Panc1 (cell line): ENCODE results near the gene ZFAND3.

Experiments
- SIN3A ChIP-seq: IDR thresholded peaks from 2 replicates; pipeline ENCODE4 v1.6.1; 2012; ENCODE audit warnings: low read depth, mild to moderate bottlenecking, low read length, moderate library complexity, borderline replicate concordance; ENCODE audit not compliant: insufficient read depth
- TF ChIP-seq, protein P1 (sequence below): fragments of 450-650 bp; IDR thresholded peaks from 2 replicates; pipeline ENCODE4 v1.5.1; 2017; ENCODE audit warnings: mild to moderate bottlenecking

DNA sequence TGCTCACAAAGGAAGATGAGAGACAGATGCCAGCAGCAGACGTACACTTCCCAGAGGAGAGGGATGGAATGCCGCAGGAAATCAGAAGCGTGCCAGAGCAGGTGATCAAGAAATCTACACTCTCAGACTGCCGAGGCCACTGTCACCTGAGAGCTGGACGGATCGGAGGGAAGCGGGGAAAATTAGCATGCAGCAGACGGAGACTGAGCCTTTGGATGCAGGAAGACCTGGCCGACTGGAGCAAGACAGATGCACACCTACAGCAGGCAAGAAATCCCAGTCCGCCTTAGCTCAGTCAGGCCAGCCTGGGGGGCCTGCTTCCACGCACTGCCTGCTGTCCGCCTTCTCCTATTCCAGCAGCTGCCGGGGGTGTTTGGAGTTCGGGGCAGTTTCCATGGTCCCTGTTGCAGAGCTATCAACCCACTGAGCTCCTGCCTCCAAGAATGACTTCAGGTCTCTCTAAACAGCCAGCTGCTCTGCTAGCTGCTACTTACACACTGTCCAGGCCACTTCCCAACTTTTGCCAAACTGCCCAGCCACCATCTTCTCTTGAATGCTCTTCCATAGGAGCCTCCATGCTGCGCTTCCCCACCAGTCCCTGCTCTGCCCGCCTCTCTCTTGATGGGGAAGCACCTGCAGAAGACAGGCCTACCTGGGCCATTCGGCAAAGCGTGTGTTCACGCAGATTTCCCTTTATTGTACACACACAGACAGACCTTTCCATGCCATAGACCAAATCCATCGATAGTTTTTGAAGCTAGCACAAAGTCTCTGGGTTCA is 368.5 kb downstream of the ZFAND3 start:
- TF ChIP-seq, protein P1, sequence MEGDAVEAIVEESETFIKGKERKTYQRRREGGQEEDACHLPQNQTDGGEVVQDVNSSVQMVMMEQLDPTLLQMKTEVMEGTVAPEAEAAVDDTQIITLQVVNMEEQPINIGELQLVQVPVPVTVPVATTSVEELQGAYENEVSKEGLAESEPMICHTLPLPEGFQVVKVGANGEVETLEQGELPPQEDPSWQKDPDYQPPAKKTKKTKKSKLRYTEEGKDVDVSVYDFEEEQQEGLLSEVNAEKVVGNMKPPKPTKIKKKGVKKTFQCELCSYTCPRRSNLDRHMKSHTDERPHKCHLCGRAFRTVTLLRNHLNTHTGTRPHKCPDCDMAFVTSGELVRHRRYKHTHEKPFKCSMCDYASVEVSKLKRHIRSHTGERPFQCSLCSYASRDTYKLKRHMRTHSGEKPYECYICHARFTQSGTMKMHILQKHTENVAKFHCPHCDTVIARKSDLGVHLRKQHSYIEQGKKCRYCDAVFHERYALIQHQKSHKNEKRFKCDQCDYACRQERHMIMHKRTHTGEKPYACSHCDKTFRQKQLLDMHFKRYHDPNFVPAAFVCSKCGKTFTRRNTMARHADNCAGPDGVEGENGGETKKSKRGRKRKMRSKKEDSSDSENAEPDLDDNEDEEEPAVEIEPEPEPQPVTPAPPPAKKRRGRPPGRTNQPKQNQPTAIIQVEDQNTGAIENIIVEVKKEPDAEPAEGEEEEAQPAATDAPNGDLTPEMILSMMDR: no peak
- TF ChIP-seq SIN3A: no peak
